Esophagus muscularis mucosa (tissue), 4 donors: ENCODE data around the gene SLC25A44.

Experiments used
- EP300 ChIP-seq: sonication (generic); formaldehyde crosslinking; IDR thresholded peaks from one replicate; pipeline ENCODE4 v1.6.1; 2017; ENCODE audit warnings: antibody characterized with exemption
- POLR2A ChIP-seq: fragments of 450-650 bp; IDR thresholded peaks from one replicate; pipeline ENCODE4 v1.6.1; 2017; ENCODE audit warnings: antibody characterized with exemption, moderate library complexity, mild to moderate bottlenecking, low read depth
- POLR2AphosphoS5 ChIP-seq, 2 donors: sonication (generic); formaldehyde crosslinking; IDR thresholded peaks; one replicate each; pipeline ENCODE4 v1.6.1; 2017; ENCODE audit warnings: antibody characterized with exemption in 2 of 2
- TF ChIP-seq, protein P1 (sequence below), 3 experiments: fragments of 200-600 bp in 2 of 3; fragments of 450-650 bp in 1 of 3; sonication (generic) in 2 of 3; IDR thresholded peaks; one replicate each; pipeline ENCODE4 v1.5.1; 2017 to 2019; ENCODE audit warnings: antibody characterized with exemption in 3 of 3, mild to moderate bottlenecking in 2 of 3, moderate library complexity in 1 of 3

DNA sequence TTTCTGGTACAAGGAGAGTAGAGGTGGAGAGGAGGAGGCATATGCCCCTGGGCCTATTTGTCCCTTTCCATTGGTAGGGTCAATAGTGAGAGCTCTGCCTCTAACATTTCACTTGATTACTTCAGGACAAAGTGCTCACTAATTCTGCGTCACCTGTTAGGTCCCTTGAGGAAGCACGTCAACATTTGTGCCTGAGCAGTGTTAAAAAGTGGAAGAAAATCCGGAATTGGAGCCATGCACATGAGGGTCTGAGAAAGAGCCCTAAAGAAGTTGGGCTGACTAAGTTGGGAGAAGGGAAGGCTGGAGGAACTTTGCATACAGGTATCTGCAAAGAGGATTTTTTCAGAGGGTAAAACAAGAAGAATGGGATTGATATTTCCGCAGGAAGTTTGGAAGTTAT, 1.9 kb downstream of the SLC25A44 start:
- TF ChIP-seq, protein P1, sequence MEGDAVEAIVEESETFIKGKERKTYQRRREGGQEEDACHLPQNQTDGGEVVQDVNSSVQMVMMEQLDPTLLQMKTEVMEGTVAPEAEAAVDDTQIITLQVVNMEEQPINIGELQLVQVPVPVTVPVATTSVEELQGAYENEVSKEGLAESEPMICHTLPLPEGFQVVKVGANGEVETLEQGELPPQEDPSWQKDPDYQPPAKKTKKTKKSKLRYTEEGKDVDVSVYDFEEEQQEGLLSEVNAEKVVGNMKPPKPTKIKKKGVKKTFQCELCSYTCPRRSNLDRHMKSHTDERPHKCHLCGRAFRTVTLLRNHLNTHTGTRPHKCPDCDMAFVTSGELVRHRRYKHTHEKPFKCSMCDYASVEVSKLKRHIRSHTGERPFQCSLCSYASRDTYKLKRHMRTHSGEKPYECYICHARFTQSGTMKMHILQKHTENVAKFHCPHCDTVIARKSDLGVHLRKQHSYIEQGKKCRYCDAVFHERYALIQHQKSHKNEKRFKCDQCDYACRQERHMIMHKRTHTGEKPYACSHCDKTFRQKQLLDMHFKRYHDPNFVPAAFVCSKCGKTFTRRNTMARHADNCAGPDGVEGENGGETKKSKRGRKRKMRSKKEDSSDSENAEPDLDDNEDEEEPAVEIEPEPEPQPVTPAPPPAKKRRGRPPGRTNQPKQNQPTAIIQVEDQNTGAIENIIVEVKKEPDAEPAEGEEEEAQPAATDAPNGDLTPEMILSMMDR (IDR thresholded peaks at IDR 0.05), result no peak
- TF ChIP-seq POLR2A (no peak), EP300 (no peak), POLR2AphosphoS5 (IDR thresholded peaks at IDR 0.05) (no peak)
